ENCODE data around the gene BBS2. TPM values are rescaled to one million over a fixed set of nuclear protein-coding genes. Genes with fewer than 3 reads are reported as not detected.

The BBS2 gene
- total and polyA plus RNA-seq, 8 donors = 11.3 to 142 (median 47.7) TPM

GRCh38 chr16:56438038-56438437 is 81.8 kb downstream of the BBS2 start:
- TF ChIP-seq CTCF (IDR thresholded peaks at IDR 0.05) = no peak
- no peak for TF ChIP-seq POLR2AphosphoS5 (IDR thresholded peaks at IDR 0.05)
- no peak for TF ChIP-seq POLR2A (IDR thresholded peaks at IDR 0.05)
- no peak for TF ChIP-seq EP300 (IDR thresholded peaks at IDR 0.05)
- intact Hi-C loops (cut with DNase I; ENCODE audit: low total_unique reads) = no loop called here
- Histone ChIP-seq H3K4me3 (no peak overlapping the region), H3K27ac (no peak overlapping the region), H3K9me3 (no peaks in the 10 kb centered on the region), H3K36me3 (peaks cover 20 to 85% (median 80%) of the 10 kb centered on the region in 4 donors), H3K27me3 (no peaks in the 10 kb centered on the region), H3K4me1 (no peaks in the 10 kb centered on the region)
- WGBS, 5 donors = 86 to 96% (median 94%) methylated on average over 1 of the region's 1 CpG
- DNase-seq = no peak

- DNase-seq = no peak
- Histone ChIP-seq H3K36me3 (peaks cover 19 to 84% (median 81%) of the 10 kb centered on the region in 4 donors), H3K4me1 (no peaks in the 10 kb centered on the region), H3K27me3 (no peaks in the 10 kb centered on the region), H3K27ac (no peak overlapping the region), H3K4me3 (no peak overlapping the region), H3K9me3 (no peaks in the 10 kb centered on the region)
- TF ChIP-seq CTCF (IDR thresholded peaks at IDR 0.05) (no peak), POLR2AphosphoS5 (IDR thresholded peaks at IDR 0.05) (no peak), EP300 (IDR thresholded peaks at IDR 0.05) (no peak), POLR2A (IDR thresholded peaks at IDR 0.05) (no peak)
- intact Hi-C loops (cut with DNase I; ENCODE audit: low total_unique reads) = no loop called here
Measured at GRCh38 chr16:56436258-56436657, 83.6 kb downstream of the BBS2 start.

Other genes with a start within 250 kb of the BBS2 start
- 100 to 1,000 TPM in 3 of 5 donors, 10 to 100 TPM in 2; 43.7 to 254 (median 102) TPM for gene AMFR, start 94.5 kb downstream of the BBS2 start, total RNA-seq
- gene AMFR, start 94.5 kb downstream of the BBS2 start, polyA plus RNA-seq = 10 to 100 TPM; 16.8 to 30.9 (median 17.4) TPM
- gene NUDT21, start 68.7 kb downstream of the BBS2 start, total RNA-seq = 100 to 1,000 TPM in 2 of 5 donors, 10 to 100 TPM in 2, 1 to 10 TPM in 1; 6.4 to 174 (median 30.4) TPM
- gene NUDT21, start 68.7 kb downstream of the BBS2 start, polyA plus RNA-seq = 10 to 100 TPM; 19.4 to 28.6 (median 26.0) TPM
- gene OGFOD1, start 68.5 kb downstream of the BBS2 start, total RNA-seq = 100 to 1,000 TPM in 1 of 5 donors, 10 to 100 TPM in 4; 16.3 to 167 (median 38.0) TPM
- 1 to 10 TPM; 8.4 to 8.7 (median 8.6) TPM for gene OGFOD1, start 68.5 kb downstream of the BBS2 start, polyA plus RNA-seq
- gene MT4, start 45.0 kb upstream of the BBS2 start, total RNA-seq = not detected
- not detected for gene MT4, start 45.0 kb upstream of the BBS2 start, polyA plus RNA-seq
- 1 to 10 TPM in 1 of 5 donors, not detected in 4; 2.2 TPM for gene MT3, start 69.5 kb upstream of the BBS2 start, total RNA-seq
- 1 to 10 TPM; 3.1 to 5.0 (median 4.9) TPM for gene MT3, start 69.5 kb upstream of the BBS2 start, polyA plus RNA-seq
- 100 to 1,000 TPM in 3 of 5 donors, 10 to 100 TPM in 2; 38.8 to 291 (median 111) TPM for gene MT2A, start 88.6 kb upstream of the BBS2 start, total RNA-seq
- 1,000 to 10,000 TPM in 2 of 3 donors, 100 to 1,000 TPM in 1; 949 to 1,839 (median 1,778) TPM for gene MT2A, start 88.6 kb upstream of the BBS2 start, polyA plus RNA-seq
- 100 to 1,000 TPM in 4 of 5 donors, 10 to 100 TPM in 1; 16.1 to 704 (median 292) TPM for gene MT1E, start 105.8 kb upstream of the BBS2 start, total RNA-seq
- 1,000 to 10,000 TPM in 2 of 3 donors, 100 to 1,000 TPM in 1; 445 to 1,956 (median 1,098) TPM for gene MT1E, start 105.8 kb upstream of the BBS2 start, polyA plus RNA-seq
- gene MT1M, start 112.6 kb upstream of the BBS2 start, total RNA-seq = 10 to 100 TPM in 3 of 5 donors, 1 to 10 TPM in 1, not detected in 1; 5.2 to 57.4 (median 25.3) TPM
- gene MT1M, start 112.6 kb upstream of the BBS2 start, polyA plus RNA-seq = 100 to 1,000 TPM; 135 to 155 (median 138) TPM
- 10 to 100 TPM in 2 of 5 donors, 1 to 10 TPM in 2, not detected in 1; 3.3 to 56.7 (median 25.5) TPM for gene MT1A, start 118.6 kb upstream of the BBS2 start, total RNA-seq
- 100 to 1,000 TPM; 117 to 185 (median 169) TPM for gene MT1A, start 118.6 kb upstream of the BBS2 start, polyA plus RNA-seq
- not detected for gene MT1B, start 131.9 kb upstream of the BBS2 start, total RNA-seq
- 1 to 10 TPM in 1 of 3 donors, not detected in 2; 5.8 TPM for gene MT1B, start 131.9 kb upstream of the BBS2 start, polyA plus RNA-seq
- 10 to 100 TPM in 2 of 5 donors, 1 to 10 TPM in 1, not detected in 2; 7.5 to 73.3 (median 13.3) TPM for gene MT1F, start 137.9 kb upstream of the BBS2 start, total RNA-seq
- gene MT1F, start 137.9 kb upstream of the BBS2 start, polyA plus RNA-seq = 100 to 1,000 TPM in 2 of 3 donors, 10 to 100 TPM in 1; 87.0 to 225 (median 161) TPM
- 100 to 1,000 TPM in 3 of 5 donors, not detected in 2; 174 to 605 (median 300) TPM for gene MT1G, start 148.0 kb upstream of the BBS2 start, total RNA-seq
- gene MT1G, start 148.0 kb upstream of the BBS2 start, polyA plus RNA-seq = 1,000 to 10,000 TPM; 1,140 to 4,171 (median 1,738) TPM
- 10 to 100 TPM in 1 of 5 donors, not detected in 4; 33.8 TPM for gene MT1H, start 149.8 kb upstream of the BBS2 start, total RNA-seq
- gene MT1H, start 149.8 kb upstream of the BBS2 start, polyA plus RNA-seq = 100 to 1,000 TPM in 1 of 3 donors, 10 to 100 TPM in 2; 75.7 to 219 (median 80.0) TPM
- gene MT1X, start 162.4 kb upstream of the BBS2 start, total RNA-seq = 1,000 to 10,000 TPM in 1 of 5 donors, 100 to 1,000 TPM in 4; 261 to 1,065 (median 315) TPM
- 1,000 to 10,000 TPM in 2 of 3 donors, 100 to 1,000 TPM in 1; 760 to 1,982 (median 1,143) TPM for gene MT1X, start 162.4 kb upstream of the BBS2 start, polyA plus RNA-seq
- 100 to 1,000 TPM in 1 of 5 donors, 10 to 100 TPM in 4; 43.2 to 184 (median 87.5) TPM for gene NUP93, start 210.1 kb upstream of the BBS2 start, total RNA-seq
- 10 to 100 TPM; 26.7 to 46.6 (median 27.4) TPM for gene NUP93, start 210.1 kb upstream of the BBS2 start, polyA plus RNA-seq

Measured in stomach (tissue), 9 donors.